PC-3 (cell line): ENCODE measurements around the gene KMT5C. TPM values are rescaled to one million over a fixed set of nuclear protein-coding genes. Genes with fewer than 3 reads are reported as not detected.

Experiments used
- ATAC-seq: fragments of 200-7000 bp; cut with Tn5 transposase; 2 replicates; pipeline ENCODE4 v1.9.1; 2020; ENCODE audit warnings: mild to moderate bottlenecking, moderate library complexity
- BruUV-seq: library from RNA; stranded (reverse); fragments of 400-500 nt; replicated peaks from 2 replicates; lab custom pipeline; 2021; lab: Mats Ljungman, UMichigan
- CTCF ChIA-PET: fragments of 300-600 bp; sonication (Branson Sonifier 250); formaldehyde crosslinking; loops from one replicate; lab custom pipeline; 2022; ENCODE audit warnings: antibody characterized with exemption; lab: Charles Lee
- POLR2A ChIA-PET: fragments of 300-600 bp; sonication (Branson Sonifier 250); formaldehyde crosslinking; loops from one replicate; lab custom pipeline; 2022; ENCODE audit warnings: antibody characterized with exemption; ENCODE audit not compliant: unreplicated experiment; lab: Charles Lee
- DNase-seq: peaks from one replicate; pipeline ENCODE4 v3.0.0-alpha.2; 2015
- H2AFZ ChIP-seq: fragments of 300-600 bp; sonication (generic); 2 replicates; pipeline ENCODE4 v1.6.0; 2016; ENCODE audit warnings: antibody characterized with exemption, low read length
- H3F3A ChIP-seq: fragments of 300-600 bp; sonication (generic); one replicate; pipeline ENCODE4 v1.6.0; 2017; ENCODE audit warnings: antibody characterized with exemption, low read length, control low read depth, mild to moderate bottlenecking; ENCODE audit not compliant: unreplicated experiment
- H3K27ac ChIP-seq: fragments of 300-600 bp; sonication (generic); 2 replicates; pipeline ENCODE4 v1.5.1; 2016; ENCODE audit warnings: mild to moderate bottlenecking, low read length
- H3K27me3 ChIP-seq: fragments of 300-600 bp; sonication (generic); 2 replicates; pipeline ENCODE4 v1.6.1; 2016; ENCODE audit warnings: low read length, mixed read lengths
- H3K36me3 ChIP-seq: fragments of 300-600 bp; sonication (generic); 2 replicates; pipeline ENCODE4 v1.6.1; 2016; ENCODE audit warnings: low read depth, mixed run types, low read length, mixed read lengths
- H3K4me1 ChIP-seq: fragments of 300-600 bp; sonication (generic); 2 replicates; pipeline ENCODE4 v1.5.1; 2016; ENCODE audit warnings: low read length; ENCODE audit not compliant: insufficient read depth
- H3K4me2 ChIP-seq: fragments of 300-600 bp; sonication (generic); 2 replicates; pipeline ENCODE4 v1.6.0; 2016; ENCODE audit warnings: low read length
- H3K4me3 ChIP-seq: fragments of 300-600 bp; sonication (generic); 2 replicates; pipeline ENCODE4 v1.5.1; 2016; ENCODE audit warnings: mild to moderate bottlenecking, low read length, mixed read lengths
- H3K79me2 ChIP-seq: fragments of 300-600 bp; sonication (generic); 2 replicates; pipeline ENCODE4 v1.6.1; 2017; ENCODE audit warnings: low read length, mixed read lengths
- H3K9ac ChIP-seq: fragments of 300-600 bp; sonication (generic); 2 replicates; pipeline ENCODE4 v1.6.0; 2016; ENCODE audit warnings: mild to moderate bottlenecking, low read length
- H3K9me2 ChIP-seq: fragments of 300-600 bp; sonication (generic); replicated peaks from 2 replicates; pipeline ENCODE4 v1.6.1; 2016; ENCODE audit warnings: mixed run types, low read length, mixed read lengths
- H3K9me3 ChIP-seq: fragments of 300-600 bp; sonication (generic); 2 replicates; pipeline ENCODE4 v1.6.1; 2016; ENCODE audit warnings: low read length, mixed read lengths
- H4K20me1 ChIP-seq: fragments of 300-600 bp; sonication (generic); 2 replicates; pipeline ENCODE4 v1.6.1; 2016; ENCODE audit warnings: low read length, mixed read lengths
- EZH2 ChIP-seq: fragments of 300-600 bp; sonication (generic); IDR thresholded peaks from one replicate; pipeline ENCODE4 v1.6.1; 2017; ENCODE audit warnings: antibody characterized with exemption, mild to moderate bottlenecking, low read length; ENCODE audit not compliant: unreplicated experiment
- EZH2phosphoT487 ChIP-seq: fragments of 300-600 bp; sonication (generic); IDR thresholded peaks from 2 replicates; pipeline ENCODE4 v1.6.1; 2018; ENCODE audit warnings: mild to moderate bottlenecking, antibody characterized with exemption, low read length, borderline replicate concordance
- intact Hi-C: fragments of 100-400 bp; cut with micrococcal nuclease; formaldehyde crosslinking; loops from 2 replicates; pipeline ENCODE4 v1.9.0; 2023
- total RNA-seq: library from RNA; depleted of rRNA; stranded (reverse); fragments of >200 nt; gene quantifications from 2 replicates; pipeline ENCODE4 v1.2.3, GENCODE V29; 2014
- TF ChIP-seq, protein P1 (sequence below): fragments of 300-600 bp; sonication (generic); conservative IDR thresholded peaks from 2 replicates; pipeline ENCODE4 v1.5.1; 2017; ENCODE audit warnings: antibody characterized with exemption, low read depth, mild to moderate bottlenecking, low read length

Gene KMT5C
- total RNA-seq, 1 experiment from 2014 or later = 21.9 TPM

DNA sequence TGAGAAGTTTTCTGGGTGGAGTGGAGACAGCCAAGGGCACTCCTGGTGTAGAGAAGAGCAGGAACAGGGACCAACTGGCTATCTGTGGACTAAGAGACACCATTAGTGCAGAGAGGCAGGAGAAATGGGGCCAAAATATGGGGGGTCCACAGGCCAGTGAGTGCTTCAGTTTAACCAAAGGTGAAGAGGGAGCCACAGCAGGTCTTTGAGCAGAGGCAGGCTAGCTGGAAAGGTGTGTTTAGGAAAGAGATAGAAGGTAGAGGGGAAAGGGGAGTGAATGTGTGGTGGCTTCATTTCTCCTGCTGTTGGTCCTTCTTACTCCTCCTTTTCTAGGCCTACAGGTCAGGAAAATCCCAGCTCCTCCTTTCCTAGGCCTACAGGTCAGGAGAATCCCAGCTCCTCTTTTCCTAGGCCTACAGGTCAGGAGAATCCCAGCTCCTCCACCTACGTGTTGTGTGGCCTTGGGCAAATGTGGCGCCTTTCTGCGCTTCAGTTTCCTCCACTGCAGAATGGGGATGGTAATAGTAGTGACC lies 42.9 kb downstream of the KMT5C start:
- Histone ChIP-seq H3K9me3 (no peaks in the 10 kb centered on the region), H2AFZ (no peak overlapping the region), H3K4me1 (peaks cover 30% of the 10 kb centered on the region), H4K20me1 (peaks cover 16% of the 10 kb centered on the region), H3K9ac (peak overlapping the region; percentile 67; the same call in 1 of the 2 replicates), H3K27ac (no peak overlapping the region), H3F3A (no peaks in the 10 kb centered on the region), H3K79me2 (peaks cover 50% of the 10 kb centered on the region), H3K27me3 (no peaks in the 10 kb centered on the region), H3K36me3 (peaks cover 19% of the 10 kb centered on the region), H3K4me2 (peak overlapping the region; percentile 95), H3K4me3 (peak overlapping the region; percentile 78), H3K9me2 (no peaks in the 10 kb centered on the region)
- intact Hi-C loops = loop anchor here (10.0 kb wide), 1 partner anchor 168 kb away; no protein-coding TSS in a partner anchor
- CTCF ChIA-PET = interaction anchor here (2.4 kb wide), 1 partner anchor 43 kb away, joined by 9 read pairs; the partner anchor contains the start of gene KMT5C
- no peak for ATAC-seq
- DNase-seq = no peak
- TF ChIP-seq EZH2 (no peak), EZH2phosphoT487 (no peak)
- TF ChIP-seq, protein P1, sequence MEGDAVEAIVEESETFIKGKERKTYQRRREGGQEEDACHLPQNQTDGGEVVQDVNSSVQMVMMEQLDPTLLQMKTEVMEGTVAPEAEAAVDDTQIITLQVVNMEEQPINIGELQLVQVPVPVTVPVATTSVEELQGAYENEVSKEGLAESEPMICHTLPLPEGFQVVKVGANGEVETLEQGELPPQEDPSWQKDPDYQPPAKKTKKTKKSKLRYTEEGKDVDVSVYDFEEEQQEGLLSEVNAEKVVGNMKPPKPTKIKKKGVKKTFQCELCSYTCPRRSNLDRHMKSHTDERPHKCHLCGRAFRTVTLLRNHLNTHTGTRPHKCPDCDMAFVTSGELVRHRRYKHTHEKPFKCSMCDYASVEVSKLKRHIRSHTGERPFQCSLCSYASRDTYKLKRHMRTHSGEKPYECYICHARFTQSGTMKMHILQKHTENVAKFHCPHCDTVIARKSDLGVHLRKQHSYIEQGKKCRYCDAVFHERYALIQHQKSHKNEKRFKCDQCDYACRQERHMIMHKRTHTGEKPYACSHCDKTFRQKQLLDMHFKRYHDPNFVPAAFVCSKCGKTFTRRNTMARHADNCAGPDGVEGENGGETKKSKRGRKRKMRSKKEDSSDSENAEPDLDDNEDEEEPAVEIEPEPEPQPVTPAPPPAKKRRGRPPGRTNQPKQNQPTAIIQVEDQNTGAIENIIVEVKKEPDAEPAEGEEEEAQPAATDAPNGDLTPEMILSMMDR = no peak
- no TSS peak for BruUV-seq
- POLR2A ChIA-PET = interaction anchor here (0.5 kb wide), 1 partner anchor 105 kb away, joined by 3 read pairs; no protein-coding TSS in a partner anchor

DNA sequence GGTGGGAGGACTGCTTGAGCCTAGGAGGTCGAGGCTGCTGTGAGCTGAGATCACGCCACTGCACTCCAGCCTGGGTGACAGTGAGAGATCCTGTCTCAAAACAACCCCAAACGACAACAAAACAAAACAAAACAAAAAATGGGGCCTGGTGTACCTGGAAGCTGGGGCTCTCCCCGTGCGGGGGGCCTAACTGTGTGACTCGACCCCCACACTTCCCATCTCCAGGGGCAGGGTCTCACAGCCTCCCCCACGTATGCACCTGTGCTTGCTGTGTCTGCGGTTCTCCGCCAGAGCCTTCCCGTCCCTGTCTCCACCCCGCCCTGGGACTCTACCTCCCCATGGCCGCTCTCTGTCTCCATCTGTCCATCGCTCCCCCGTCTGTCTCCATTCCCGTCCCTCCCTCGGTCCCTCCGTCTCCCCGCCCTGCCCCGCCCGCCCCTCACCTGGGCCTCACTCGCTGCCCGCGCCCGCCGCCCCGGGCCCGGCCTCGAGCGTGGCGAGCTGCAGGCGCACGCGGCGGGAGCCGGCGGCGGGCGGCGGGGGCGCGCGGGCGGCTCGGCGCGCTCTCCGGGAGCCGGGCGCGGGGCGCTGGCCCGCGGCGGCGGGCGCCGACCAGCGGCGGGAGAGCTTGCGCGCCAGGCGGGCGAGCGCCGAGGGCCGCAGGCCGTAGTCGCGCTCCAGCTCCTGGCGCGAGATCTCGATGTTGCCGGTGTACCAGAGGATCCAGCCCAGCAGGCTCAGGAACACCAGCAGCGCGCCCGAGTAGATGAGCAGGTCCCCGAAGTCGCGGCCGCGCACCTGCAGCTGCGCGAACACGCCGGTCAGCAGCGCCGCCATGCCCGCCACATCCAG lies 43.8 kb downstream of the KMT5C start:
- Histone ChIP-seq H3K4me2 (peak overlapping the region; percentile 95), H3K36me3 (peaks cover 28% of the 10 kb centered on the region), H3K9me3 (no peaks in the 10 kb centered on the region), H3K4me1 (peaks cover 39% of the 10 kb centered on the region), H3K4me3 (peak overlapping the region; percentile 98), H3K27ac (0 out of 2 replicates have a peak overlapping the region, but pooled peaks have one; percentile 26), H3K27me3 (no peaks in the 10 kb centered on the region), H4K20me1 (peaks cover 25% of the 10 kb centered on the region), H3K79me2 (peaks cover 59% of the 10 kb centered on the region), H3K9ac (peak overlapping the region; percentile 95), H2AFZ (peak overlapping the region; percentile 69), H3K9me2 (no peaks in the 10 kb centered on the region), H3F3A (peaks cover 3% of the 10 kb centered on the region)
- intact Hi-C loops = loop anchor here (2.0 to 10.0 kb wide), 2 partner anchors 45 to 169 kb away; partner anchors contain the start of gene KMT5C
- TSS peak; percentile 30 for BruUV-seq
- ATAC-seq (peak; percentile 12), DNase-seq (peak; percentile 71)
- TF ChIP-seq EZH2 (no peak), EZH2phosphoT487 (no peak)
- TF ChIP-seq, protein P1 = no peak
- ChIA-PET POLR2A (interaction anchor here (0.6 to 1.4 kb wide), 2 partner anchors 29 to 44 kb away, joined by 3 to 8 read pairs; partner anchors contain the start of gene KMT5C), CTCF (interaction anchor here (0.6 to 2.4 kb wide), 6 partner anchors 10 to 223 kb away, joined by 3 to 12 read pairs (median 4); partner anchors contain the start of gene KMT5C)
